GM10248 (cell line): ENCODE measurements around the gene TRPM2.

Source experiments
- CTCF ChIA-PET: fragments of 300-600 bp; sonication (Branson Sonifier 250); formaldehyde crosslinking; extraction: SDS; loops from one replicate; lab custom pipeline; 2021; ENCODE audit warnings: antibody characterized with exemption; lab: Yijun Ruan, JAX
- POLR2A ChIA-PET: fragments of 350-650 bp; sonication (Branson Sonifier 250); formaldehyde crosslinking; extraction: SDS; loops from one replicate; lab custom pipeline; 2020; ENCODE audit warnings: antibody characterized with exemption; lab: Yijun Ruan, JAX
- DNase-seq: peaks from one replicate; pipeline ENCODE4 v3.0.0; 2012; ENCODE audit errors: extremely low spot score
- TF ChIP-seq, protein P1 (sequence below): IDR thresholded peaks from 2 replicates; pipeline ENCODE4 v1.5.1; 2012; ENCODE audit warnings: mild to moderate bottlenecking, low read depth; ENCODE audit errors: extremely low read depth, missing control alignments, control extremely low read depth

TRPM2 gene

DNA sequence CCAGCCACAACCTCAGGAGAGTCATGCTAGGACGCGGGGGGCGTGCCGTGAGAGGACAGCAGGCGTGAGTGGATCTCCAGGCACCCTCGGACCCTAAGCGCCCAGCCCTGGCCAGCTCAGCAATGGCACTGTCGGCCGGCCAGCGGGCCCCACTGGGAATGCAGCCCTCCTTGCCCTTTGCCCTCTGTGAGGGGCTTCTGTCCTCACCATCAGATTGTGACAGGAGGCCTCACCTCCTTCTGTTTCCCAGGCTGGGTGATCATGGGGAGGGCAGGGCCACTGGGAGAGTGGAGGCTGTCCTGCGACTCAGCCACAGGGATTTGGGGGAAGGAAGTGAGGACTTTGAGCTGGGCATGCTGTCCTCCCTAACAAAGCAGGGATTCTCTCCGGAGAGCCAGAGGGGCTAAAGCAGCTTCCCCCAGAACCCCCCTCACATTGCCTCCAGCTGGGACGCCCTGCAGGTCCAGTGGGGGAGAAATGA lies 95.3 kb downstream of the TRPM2 start:
- ChIA-PET CTCF (interaction anchor here (1.3 kb wide), 1 partner anchor 61 kb away, joined by 3 read pairs; no protein-coding TSS in a partner anchor), POLR2A (no interaction called here)
- DNase-seq: no peak
- TF ChIP-seq, protein P1, sequence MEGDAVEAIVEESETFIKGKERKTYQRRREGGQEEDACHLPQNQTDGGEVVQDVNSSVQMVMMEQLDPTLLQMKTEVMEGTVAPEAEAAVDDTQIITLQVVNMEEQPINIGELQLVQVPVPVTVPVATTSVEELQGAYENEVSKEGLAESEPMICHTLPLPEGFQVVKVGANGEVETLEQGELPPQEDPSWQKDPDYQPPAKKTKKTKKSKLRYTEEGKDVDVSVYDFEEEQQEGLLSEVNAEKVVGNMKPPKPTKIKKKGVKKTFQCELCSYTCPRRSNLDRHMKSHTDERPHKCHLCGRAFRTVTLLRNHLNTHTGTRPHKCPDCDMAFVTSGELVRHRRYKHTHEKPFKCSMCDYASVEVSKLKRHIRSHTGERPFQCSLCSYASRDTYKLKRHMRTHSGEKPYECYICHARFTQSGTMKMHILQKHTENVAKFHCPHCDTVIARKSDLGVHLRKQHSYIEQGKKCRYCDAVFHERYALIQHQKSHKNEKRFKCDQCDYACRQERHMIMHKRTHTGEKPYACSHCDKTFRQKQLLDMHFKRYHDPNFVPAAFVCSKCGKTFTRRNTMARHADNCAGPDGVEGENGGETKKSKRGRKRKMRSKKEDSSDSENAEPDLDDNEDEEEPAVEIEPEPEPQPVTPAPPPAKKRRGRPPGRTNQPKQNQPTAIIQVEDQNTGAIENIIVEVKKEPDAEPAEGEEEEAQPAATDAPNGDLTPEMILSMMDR: no peak

GRCh38 chr21:44449473-44450363 lies 96.3 kb downstream of the TRPM2 start:
- ChIA-PET POLR2A (no interaction called here), CTCF (interaction anchor here (1.3 kb wide), 1 partner anchor 60 kb away, joined by 3 read pairs; no protein-coding TSS in a partner anchor)
- DNase-seq: no peak
- TF ChIP-seq, protein P1: no peak

DNA sequence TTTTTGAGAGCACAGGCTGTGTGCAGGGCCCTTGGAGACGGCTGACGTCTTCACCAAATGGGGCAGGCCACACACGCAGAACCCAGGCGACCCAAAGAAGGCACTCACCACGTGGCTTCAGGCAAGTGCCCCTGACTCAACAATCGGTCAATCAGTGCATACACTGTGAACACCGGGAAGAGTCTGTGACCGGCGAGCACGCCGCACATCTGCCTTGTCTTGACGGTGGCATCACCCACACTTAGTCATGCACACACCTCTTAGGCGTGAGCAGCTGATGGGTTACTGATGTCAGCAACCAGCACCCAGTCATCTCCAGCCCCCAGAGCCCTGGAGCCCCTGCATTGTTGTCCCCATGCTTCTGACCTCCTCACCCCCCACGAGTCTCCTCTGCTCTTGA lies 97.0 kb downstream of the TRPM2 start:
- CTCF ChIA-PET: no interaction called here

DNA sequence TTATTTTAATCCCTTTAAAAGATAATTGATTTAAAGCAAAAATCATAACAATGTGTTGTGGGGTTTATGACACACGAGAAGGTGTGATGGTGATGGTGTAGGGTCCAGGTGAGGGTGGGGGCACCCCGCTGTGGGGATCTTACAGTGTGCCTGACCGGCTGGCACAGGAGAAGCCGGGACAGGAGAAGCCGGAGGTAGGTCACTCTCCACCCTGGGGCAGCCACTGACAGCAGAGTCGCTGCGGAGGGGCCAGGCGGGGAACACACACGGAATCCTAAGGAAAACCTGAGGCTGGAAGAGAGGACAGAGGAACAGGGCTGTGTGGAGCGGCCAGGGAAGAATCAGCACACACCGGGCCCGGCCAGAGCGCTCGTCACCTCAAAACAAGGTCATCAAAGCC lies 97.6 kb downstream of the TRPM2 start:
- ChIA-PET CTCF (interaction anchor here (1.4 to 1.7 kb wide), 2 partner anchors 8 to 66 kb away, joined by 3 to 4 read pairs; no protein-coding TSS in a partner anchor), POLR2A (no interaction called here)
- TF ChIP-seq, protein P1: no peak
- no peak for DNase-seq

More for the DNA sequence above, 97.0 kb downstream of the TRPM2 start:
- no peak for DNase-seq
- POLR2A ChIA-PET: no interaction called here
- TF ChIP-seq, protein P1: no peak

- DNase-seq: no peak
- CTCF ChIA-PET: interaction anchor here (1.5 kb wide), 1 partner anchor 27 kb away, joined by 4 read pairs; no protein-coding TSS in a partner anchor
- TF ChIP-seq, protein P1: no peak
- POLR2A ChIA-PET: no interaction called here
Measured at GRCh38 chr21:44453120-44453519, 99.7 kb downstream of the TRPM2 start.

DNA sequence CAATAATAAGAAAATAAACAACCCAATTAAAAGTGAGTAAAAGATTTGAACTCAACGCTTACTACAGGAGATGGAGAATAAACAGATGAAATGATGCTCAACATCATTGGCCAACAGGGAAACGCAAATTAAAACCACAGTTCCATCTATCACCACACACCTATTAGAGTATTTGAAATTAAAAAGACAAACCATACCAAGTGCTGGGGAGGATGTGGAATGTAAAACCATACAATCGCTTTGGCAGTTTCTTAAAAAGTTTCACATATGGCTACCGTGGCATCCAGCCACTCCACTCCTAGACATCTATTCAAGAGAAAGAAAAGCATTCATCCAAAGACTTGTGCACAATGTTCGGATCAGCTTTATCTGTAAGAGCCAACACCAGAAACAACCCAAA lies 100.6 kb downstream of the TRPM2 start:
- ChIA-PET CTCF (no interaction called here), POLR2A (no interaction called here)
- DNase-seq: no peak
- TF ChIP-seq, protein P1: no peak
